SU-DHL-6 (cell line): ENCODE measurements around the gene LOXHD1.

Experiments used
- EZH2phosphoT487 ChIP-seq: fragments of 200-600 bp; sonication (generic), shearing (Covaris generic); conservative IDR thresholded peaks from 2 replicates; pipeline ENCODE4 v1.6.1; 2018; ENCODE audit warnings: mild to moderate bottlenecking, antibody characterized with exemption, low read length, moderate library complexity, mixed read lengths
- TF ChIP-seq, protein P1 (sequence below): fragments of 200-600 bp; sonication (generic); IDR thresholded peaks from one replicate; pipeline ENCODE4 v1.5.1; 2017; ENCODE audit warnings: antibody characterized with exemption, mild to moderate bottlenecking, low read length, moderate library complexity; ENCODE audit not compliant: insufficient read depth, poor library complexity, severe bottlenecking

DNA sequence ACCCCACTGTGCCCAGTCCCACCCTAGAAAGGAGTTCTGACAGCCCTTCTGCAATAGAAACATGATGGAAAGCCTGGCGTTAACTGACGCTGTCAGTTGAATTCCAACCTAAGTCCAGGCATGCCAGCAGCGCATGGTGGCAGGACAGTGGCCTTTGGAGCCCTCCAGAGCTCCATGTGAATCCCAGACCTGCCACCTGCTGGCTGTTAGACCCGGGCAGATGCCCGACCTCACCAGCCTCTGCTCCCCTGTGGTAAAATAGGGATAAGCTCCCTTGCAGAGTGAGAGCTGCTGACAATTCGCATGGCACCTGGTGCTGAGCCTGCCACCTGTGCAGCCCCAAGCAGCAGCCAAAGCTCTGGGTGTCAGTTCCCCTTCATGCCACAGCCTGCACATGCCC is 138.6 kb downstream of the LOXHD1 start:
- TF ChIP-seq, protein P1, sequence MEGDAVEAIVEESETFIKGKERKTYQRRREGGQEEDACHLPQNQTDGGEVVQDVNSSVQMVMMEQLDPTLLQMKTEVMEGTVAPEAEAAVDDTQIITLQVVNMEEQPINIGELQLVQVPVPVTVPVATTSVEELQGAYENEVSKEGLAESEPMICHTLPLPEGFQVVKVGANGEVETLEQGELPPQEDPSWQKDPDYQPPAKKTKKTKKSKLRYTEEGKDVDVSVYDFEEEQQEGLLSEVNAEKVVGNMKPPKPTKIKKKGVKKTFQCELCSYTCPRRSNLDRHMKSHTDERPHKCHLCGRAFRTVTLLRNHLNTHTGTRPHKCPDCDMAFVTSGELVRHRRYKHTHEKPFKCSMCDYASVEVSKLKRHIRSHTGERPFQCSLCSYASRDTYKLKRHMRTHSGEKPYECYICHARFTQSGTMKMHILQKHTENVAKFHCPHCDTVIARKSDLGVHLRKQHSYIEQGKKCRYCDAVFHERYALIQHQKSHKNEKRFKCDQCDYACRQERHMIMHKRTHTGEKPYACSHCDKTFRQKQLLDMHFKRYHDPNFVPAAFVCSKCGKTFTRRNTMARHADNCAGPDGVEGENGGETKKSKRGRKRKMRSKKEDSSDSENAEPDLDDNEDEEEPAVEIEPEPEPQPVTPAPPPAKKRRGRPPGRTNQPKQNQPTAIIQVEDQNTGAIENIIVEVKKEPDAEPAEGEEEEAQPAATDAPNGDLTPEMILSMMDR: no peak
- no peak for TF ChIP-seq EZH2phosphoT487
